Urinary bladder (tissue), 4 donors: ENCODE results near the gene TAS2R60. TPM values are rescaled to one million over a fixed set of nuclear protein-coding genes. Genes with fewer than 3 reads are reported as not detected.
"Not testable (repeated sequence)": the region's sequence is repeated elsewhere in the genome, so short reads cannot be mapped to it uniquely, and the experiment has no call there.

Experiments used
- DNase-seq: peaks from one replicate; pipeline ENCODE4 v3.0.0-alpha.2; 2015; ENCODE audit errors: extremely low spot score
- H3K27ac ChIP-seq: one replicate; pipeline ENCODE4 v1.5.1; 2013; ENCODE audit warnings: low read depth, mild to moderate bottlenecking, moderate library complexity
- H3K36me3 ChIP-seq: one replicate; pipeline ENCODE4 v1.6.1; 2013; ENCODE audit warnings: mild to moderate bottlenecking, moderate library complexity; ENCODE audit not compliant: insufficient read depth
- H3K4me1 ChIP-seq: one replicate; pipeline ENCODE4 v1.6.1; 2013; ENCODE audit warnings: mild to moderate bottlenecking, moderate library complexity; ENCODE audit not compliant: insufficient read depth
- H3K4me3 ChIP-seq: one replicate; pipeline ENCODE4 v1.5.1; 2013; ENCODE audit warnings: low read depth, low read length
- WGBS: extraction: QIAGEN DNeasy Blood & Tissue Kit; methylation state at CpG from one replicate; pipeline ENCODE4 v1.1.7; 2013; 5-methylcytosine and 5-hydroxymethylcytosine counted together
- polyA plus RNA-seq: library from polyadenylated mRNA; stranded (reverse); fragments of 200-250 nt; gene quantifications from one replicate; pipeline ENCODE4 v1.2.3, GENCODE V29; 2013
- total RNA-seq: library from RNA; depleted of rRNA; stranded (reverse); fragments of >200 nt; gene quantifications from one replicate; pipeline ENCODE4 v1.2.3, GENCODE V29; 2014
- donor health status: healthy with polysubstance abuse.
- donor health status: healthy.

Gene TAS2R60
- total and polyA plus RNA-seq, 2 donors = 0.42 TPM; not detected in 1

GRCh38 chr7:143405173-143406001 lies 37.9 kb upstream of the TAS2R60 start:
- no peak for DNase-seq
- H3K36me3 ChIP-seq = no peaks in the 10 kb centered on the region
- peaks cover 3% of the 10 kb centered on the region for H3K4me1 ChIP-seq
- WGBS = 47% methylated on average over 9 of the region's 9 CpGs
- no peak overlapping the region for H3K4me3 ChIP-seq
- H3K27ac ChIP-seq = peak overlapping the region; percentile 14

- DNase-seq = no peak
- no peak overlapping the region for H3K27ac ChIP-seq
- H3K36me3 ChIP-seq = no peaks in the 10 kb centered on the region
- H3K4me1 ChIP-seq = peaks cover 3% of the 10 kb centered on the region
- H3K4me3 ChIP-seq = no peak overlapping the region
- 91% methylated on average over 3 of the region's 3 CpGs for WGBS
Observed at GRCh38 chr7:143406002-143406357, 37.3 kb upstream of the TAS2R60 start.

GRCh38 chr7:143407287-143408251 lies 35.7 kb upstream of the TAS2R60 start:
- DNase-seq = no peak
- Histone ChIP-seq H3K36me3 (no peaks in the 10 kb centered on the region), H3K4me1 (peaks cover 3% of the 10 kb centered on the region), H3K27ac (no peak overlapping the region), H3K4me3 (peak overlapping the region; percentile 46)
- 78% methylated on average over 13 of the region's 13 CpGs for WGBS

- peaks cover 3% of the 10 kb centered on the region for H3K4me1 ChIP-seq
- H3K36me3 ChIP-seq = no peaks in the 10 kb centered on the region
- no peak overlapping the region for H3K27ac ChIP-seq
- peak overlapping the region; percentile 46 for H3K4me3 ChIP-seq
- WGBS = 60% methylated on average over 20 of the region's 20 CpGs
- DNase-seq = no peak
Observed at GRCh38 chr7:143408252-143408685, 35.0 kb upstream of the TAS2R60 start.

GRCh38 chr7:143408686-143409561 lies 34.3 kb upstream of the TAS2R60 start, which contains the start of gene EPHA1:
Gene EPHA1, minus strand, starts transcription at chr7:143408856. Its CDS starts 51 bp downstream, at chr7:143408805.
- Histone ChIP-seq H3K36me3 (no peaks in the 10 kb centered on the region), H3K4me1 (peaks cover 3% of the 10 kb centered on the region), H3K27ac (no peak within 1 kb of the TSS), H3K4me3 (peak within 1 kb of the TSS; percentile 46)
- DNase-seq = no peak
- WGBS = 17% methylated on average over 39 of the region's 39 CpGs

- Histone ChIP-seq H3K36me3 (no peaks in the 10 kb centered on the region), H3K27ac (peak overlapping the region; percentile 14), H3K4me1 (peaks cover 3% of the 10 kb centered on the region), H3K4me3 (no peak overlapping the region)
- DNase-seq = peak; percentile 56
- 21% methylated on average over 6 of the region's 6 CpGs for WGBS
Observed at GRCh38 chr7:143410521-143411004, 32.7 kb upstream of the TAS2R60 start.

GRCh38 chr7:143411976-143412708 lies 31.1 kb upstream of the TAS2R60 start:
- Histone ChIP-seq H3K36me3 (no peaks in the 10 kb centered on the region), H3K4me1 (peaks cover 1% of the 10 kb centered on the region), H3K27ac (no peak overlapping the region), H3K4me3 (no peak overlapping the region)
- no peak for DNase-seq
- 74% methylated on average over 5 of the region's 5 CpGs for WGBS

- Histone ChIP-seq H3K4me1 (peaks cover 1% of the 10 kb centered on the region), H3K4me3 (no peak overlapping the region), H3K27ac (no peak overlapping the region), H3K36me3 (no peaks in the 10 kb centered on the region)
- no peak for DNase-seq
- 93% methylated on average over 8 of the region's 8 CpGs for WGBS
Observed at GRCh38 chr7:143413123-143413522, 30.1 kb upstream of the TAS2R60 start.

- not testable (repeated sequence) for H3K4me3 ChIP-seq, DNase-seq, H3K27ac ChIP-seq, H3K4me1 ChIP-seq, H3K36me3 ChIP-seq
- 85% methylated on average over 7 of the region's 7 CpGs for WGBS
Observed at GRCh38 chr7:143415209-143415608, 28.0 kb upstream of the TAS2R60 start.

GRCh38 chr7:143415742-143416397 lies 27.4 kb upstream of the TAS2R60 start:
- Histone ChIP-seq H3K27ac (no peak overlapping the region), H3K4me1 (no peaks in the 10 kb centered on the region), H3K4me3 (no peak overlapping the region), H3K36me3 (no peaks in the 10 kb centered on the region)
- DNase-seq = no peak
- WGBS = 80% methylated on average over 8 of the region's 8 CpGs

- Histone ChIP-seq H3K27ac (no peak overlapping the region), H3K4me3 (no peak overlapping the region), H3K4me1 (no peaks in the 10 kb centered on the region), H3K36me3 (no peaks in the 10 kb centered on the region)
- WGBS = 5% methylated on average over 3 of the region's 3 CpGs
- DNase-seq = no peak
Observed at GRCh38 chr7:143416565-143417149, 26.6 kb upstream of the TAS2R60 start.
